Jurkat, Clone E6-1 (cell line): ENCODE results near the gene GHDC. TPM values are rescaled to one million over a fixed set of nuclear protein-coding genes. Genes with fewer than 3 reads are reported as not detected.
A peak's percentile ranks its signal among the peaks of the same experiment; 100 is the strongest.
"Not testable (repeated sequence)": the region's sequence is repeated elsewhere in the genome, so short reads cannot be mapped to it uniquely, and the experiment has no call there.

ENCODE experiments used
- DNase-seq: peaks from one replicate; pipeline ENCODE4 v3.0.0-alpha.2; 2011; ENCODE audit warnings: low read depth, low spot score
- H3K4me3 ChIP-seq: 2 replicates; pipeline ENCODE4 v1.5.1; 2011; ENCODE audit warnings: mild to moderate bottlenecking, low read length, control low read depth, moderate library complexity
- polyA plus RNA-seq: library from polyadenylated mRNA; unstranded; fragments of >200 nt; gene quantifications from one replicate; pipeline ENCODE4 v1.2.1, GENCODE V29; 2012; ENCODE audit warnings: missing spikeins; ENCODE audit not compliant: insufficient read length, insufficient read depth

The GHDC gene
- polyA plus RNA-seq, result 24.8 TPM

DNA sequence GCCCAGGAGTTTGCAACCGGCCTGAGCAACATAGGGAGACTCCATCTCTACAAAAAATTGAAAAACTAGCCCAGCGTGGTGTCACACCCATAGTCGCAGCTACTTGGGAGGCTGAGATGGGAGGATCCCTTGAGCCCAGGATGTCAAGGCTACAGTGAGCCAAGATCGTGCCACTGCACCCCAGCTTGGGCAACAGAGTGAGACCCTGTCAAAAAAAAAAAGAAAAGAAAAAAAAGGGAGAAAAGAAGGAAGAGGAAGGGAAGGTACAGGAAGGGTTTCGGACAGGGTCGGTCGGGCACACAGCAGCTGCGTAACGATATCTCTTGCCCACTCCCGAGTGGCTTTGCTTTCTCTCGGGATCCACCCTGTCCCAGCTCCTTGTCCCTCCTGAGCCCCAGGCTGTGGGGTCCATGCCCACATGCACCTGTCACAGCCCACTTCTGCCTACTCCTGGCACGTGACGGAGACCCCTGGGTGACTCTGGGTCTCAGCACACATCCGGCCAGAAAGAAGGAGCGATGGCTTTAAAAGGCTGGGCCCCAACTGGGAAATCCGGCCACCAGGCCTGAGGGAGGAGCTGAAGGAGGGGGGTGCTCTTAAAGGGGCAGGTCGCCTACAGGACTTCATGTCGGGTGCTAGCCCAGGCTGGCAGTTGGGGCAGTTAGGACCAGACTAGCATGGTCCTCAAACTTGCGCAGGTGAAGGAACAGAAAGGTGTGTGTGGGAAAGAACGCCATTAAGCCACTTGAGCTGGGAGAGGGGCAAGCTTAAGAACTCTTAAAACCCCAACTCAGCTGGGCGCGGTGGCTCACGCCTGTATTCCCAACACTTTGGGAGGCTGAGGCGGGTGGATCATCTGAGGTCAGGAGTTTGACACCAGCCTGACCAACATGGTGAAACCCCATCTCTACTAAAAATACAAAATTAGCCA is at the start of gene GHDC:
Gene GHDC, minus strand, starts transcription at position 526 of the 931 bp plus-strand sequence. CDS start 913 bp downstream, outside the sequence.
- DNase-seq, result peak; percentile 86
- peak within 1 kb of the TSS; percentile 76 for H3K4me3 ChIP-seq

DNA sequence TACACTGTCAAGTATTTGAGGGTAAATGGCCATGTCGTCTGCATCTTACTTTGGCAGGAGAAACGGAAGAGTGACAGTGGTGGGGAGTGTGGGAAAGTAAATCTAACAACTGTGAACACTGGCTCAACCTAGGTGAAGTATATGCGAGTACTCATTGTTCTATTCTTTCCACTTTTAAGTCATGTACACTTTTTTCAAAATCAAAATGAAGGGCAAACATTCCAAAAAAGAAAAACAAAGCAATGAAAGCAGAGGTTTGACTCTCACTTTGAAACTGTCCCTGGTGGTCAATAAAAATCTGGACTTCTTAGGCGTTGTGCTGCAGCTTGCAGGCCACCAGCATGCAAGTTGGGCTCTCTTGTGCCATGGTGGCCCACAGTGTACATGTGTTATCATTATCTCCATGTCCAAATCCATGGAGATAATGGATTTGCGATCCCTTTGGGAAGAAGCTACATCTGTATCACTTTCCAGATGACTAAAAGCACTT is 49.2 kb upstream of the GHDC start:
- H3K4me3 ChIP-seq, result no peak overlapping the region
- DNase-seq, result no peak

GRCh38 chr17:42241871-42242270 is 47.6 kb upstream of the GHDC start:
- no peak for DNase-seq
- no peak overlapping the region for H3K4me3 ChIP-seq

DNA sequence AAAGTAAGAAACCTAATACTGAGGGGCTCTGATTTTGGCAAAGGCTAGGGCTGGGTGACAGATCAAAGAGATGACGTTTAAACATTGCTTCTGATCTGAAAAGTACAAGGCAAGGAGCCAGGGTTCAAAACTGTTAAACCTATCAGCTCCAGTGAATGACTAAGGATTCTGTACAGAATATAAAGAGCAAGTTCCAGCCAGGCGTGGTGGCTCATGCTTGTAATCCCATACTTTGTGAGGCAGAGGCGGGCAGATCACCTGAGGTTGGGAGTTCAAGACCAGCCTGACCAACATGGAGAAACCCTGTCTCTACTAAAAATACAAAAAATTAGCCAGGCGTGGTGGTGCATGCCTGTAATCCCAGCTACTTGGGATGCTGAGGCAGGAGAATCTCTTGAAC is 46.6 kb upstream of the GHDC start:
- H3K4me3 ChIP-seq, DNase-seq: not testable (repeated sequence)

DNA sequence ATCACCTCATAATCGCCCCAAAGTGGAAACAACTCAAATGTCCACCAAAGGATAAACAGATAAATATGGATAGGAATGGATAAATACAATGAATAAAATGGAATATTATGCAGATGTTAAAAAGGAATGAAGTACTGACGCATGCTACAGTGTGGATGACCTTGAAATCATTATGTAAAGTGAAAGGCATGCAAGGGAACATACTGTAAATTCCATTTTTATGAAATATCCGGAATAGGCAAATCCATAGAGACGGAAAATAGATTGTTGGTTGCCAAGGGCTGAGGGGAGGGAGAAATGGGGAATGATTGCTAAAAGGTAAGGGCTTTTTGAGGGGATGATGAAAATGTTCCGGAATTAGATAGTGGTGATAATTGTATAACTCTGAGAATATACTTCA is 45.9 kb upstream of the GHDC start:
- H3K4me3 ChIP-seq, result no peak overlapping the region
- no peak for DNase-seq

GRCh38 chr17:42239576-42239975 is 45.3 kb upstream of the GHDC start:
- not testable (repeated sequence) for DNase-seq, H3K4me3 ChIP-seq

DNA sequence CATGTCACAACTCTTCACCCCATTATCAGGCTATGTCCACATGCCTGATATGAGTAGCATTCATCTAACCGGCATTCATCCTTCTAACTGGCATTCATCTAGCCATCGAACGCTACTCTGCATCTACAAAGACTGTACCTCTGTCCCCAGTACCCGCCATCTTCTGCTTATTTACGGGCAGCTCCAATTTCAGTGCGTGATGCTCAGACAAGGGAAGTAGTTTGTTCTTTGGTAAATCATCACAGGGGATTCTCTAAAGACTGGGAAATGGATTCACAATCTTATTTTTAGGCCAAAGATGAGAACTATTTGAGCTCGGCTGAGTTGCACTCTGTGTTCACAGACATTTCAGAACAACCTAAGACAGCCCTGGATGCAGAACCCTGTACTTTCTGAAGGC is 42.5 kb upstream of the GHDC start:
- no peak overlapping the region for H3K4me3 ChIP-seq
- DNase-seq, result no peak

GRCh38 chr17:42233994-42234393 is 39.7 kb upstream of the GHDC start:
- H3K4me3 ChIP-seq, result no peak overlapping the region
- DNase-seq, result no peak

- no peak overlapping the region for H3K4me3 ChIP-seq
- DNase-seq, result no peak
Measured at GRCh38 chr17:42233156-42233555, 38.9 kb upstream of the GHDC start.

GRCh38 chr17:42230225-42230624 is 35.9 kb upstream of the GHDC start:
- DNase-seq, result no peak
- no peak overlapping the region for H3K4me3 ChIP-seq

GRCh38 chr17:42227849-42228700 is 33.8 kb upstream of the GHDC start:
- H3K4me3 ChIP-seq, result no peak overlapping the region
- no peak for DNase-seq

DNA sequence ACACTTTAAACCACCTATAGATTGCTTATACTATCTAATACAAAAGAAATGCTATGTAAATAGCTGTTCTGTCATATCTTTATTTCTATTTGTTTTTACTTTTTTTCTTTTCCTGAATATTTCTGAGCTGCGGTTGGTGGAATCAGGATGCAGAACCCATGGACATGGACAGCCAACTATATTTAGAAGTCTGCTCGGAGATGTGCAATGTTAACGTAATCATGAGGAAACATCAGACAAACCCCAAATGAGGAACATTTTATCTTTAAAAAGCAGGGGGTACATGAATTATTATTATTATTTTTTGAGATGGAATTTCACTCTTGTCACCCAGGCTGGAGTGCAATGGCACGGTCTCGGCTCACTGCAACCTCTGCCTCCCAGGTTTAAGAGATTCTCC is 31.4 kb upstream of the GHDC start:
- no peak overlapping the region for H3K4me3 ChIP-seq
- no peak for DNase-seq

DNA sequence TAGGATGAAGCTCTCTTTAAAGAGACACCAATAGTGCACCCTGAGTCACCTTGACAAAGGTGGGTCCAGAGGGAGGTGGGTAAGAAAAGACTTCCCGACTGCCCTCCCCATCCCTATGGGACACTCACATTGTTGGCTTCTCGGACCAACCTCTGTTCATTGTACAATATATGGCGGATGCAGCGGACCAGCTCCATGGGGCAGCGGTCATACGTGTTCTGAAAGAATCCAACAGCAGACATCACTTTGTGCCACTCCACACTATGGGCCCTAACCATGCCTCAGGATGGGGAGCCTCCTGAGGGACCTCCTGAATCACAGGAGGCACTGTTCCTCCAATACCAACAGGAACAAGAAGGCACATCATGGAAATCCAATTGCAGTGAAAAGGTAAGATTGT is 30.4 kb upstream of the GHDC start:
- no peak for DNase-seq
- H3K4me3 ChIP-seq, result no peak overlapping the region

DNA sequence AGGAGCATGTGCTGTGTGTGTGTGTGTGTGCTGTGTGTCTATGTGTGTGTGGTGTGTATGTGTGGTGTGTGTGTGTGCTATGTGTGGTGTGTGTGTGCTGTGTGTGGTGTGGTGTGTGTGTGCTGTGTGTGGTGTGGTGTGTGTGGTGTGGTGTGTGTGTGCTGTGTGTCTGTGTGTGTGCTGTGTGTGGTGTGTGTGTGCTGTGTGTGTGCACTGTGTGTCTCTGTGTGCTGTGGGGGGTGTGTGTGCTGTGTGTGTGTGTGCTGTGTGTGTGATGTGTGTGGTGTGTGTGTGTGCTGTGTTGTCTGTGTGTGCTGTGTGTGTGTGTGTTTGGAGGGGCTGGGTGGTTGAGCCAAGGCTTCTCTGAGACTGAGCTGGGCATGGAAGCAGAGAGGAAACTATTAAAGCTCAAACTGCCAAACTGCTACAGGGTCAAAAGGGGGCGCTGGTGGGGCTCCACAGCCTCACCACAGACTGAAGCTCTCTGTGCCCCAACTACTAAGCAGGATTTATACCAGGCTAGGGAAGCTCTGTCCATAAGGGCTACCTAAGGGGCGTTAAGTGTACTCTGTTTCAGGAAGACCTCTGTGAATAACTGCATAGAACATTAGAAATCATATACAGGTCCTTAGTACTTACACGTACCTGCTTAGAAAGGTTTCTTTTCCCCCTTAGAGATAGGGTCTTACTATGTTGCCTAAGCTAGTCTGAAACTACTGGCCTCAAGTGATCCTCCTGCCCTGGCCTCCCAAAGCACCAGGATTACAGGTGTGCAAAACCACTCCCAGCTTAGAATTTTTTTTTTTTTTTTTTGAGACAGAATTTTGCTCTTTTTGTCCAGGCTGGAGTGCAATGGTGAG is 27.8 kb upstream of the GHDC start:
- no peak overlapping the region for H3K4me3 ChIP-seq
- peak; percentile 51 for DNase-seq

- not testable (repeated sequence) for H3K4me3 ChIP-seq, DNase-seq
Measured at GRCh38 chr17:42219280-42219679, 25.0 kb upstream of the GHDC start.

- DNase-seq, result no peak
- no peak overlapping the region for H3K4me3 ChIP-seq
Measured at GRCh38 chr17:42214156-42214555, 19.9 kb upstream of the GHDC start.

GRCh38 chr17:42212382-42212781 is 18.1 kb upstream of the GHDC start:
- H3K4me3 ChIP-seq, result no peak overlapping the region
- no peak for DNase-seq

- not testable (repeated sequence) for DNase-seq
Measured at GRCh38 chr17:42211921-42212341, 17.6 kb upstream of the GHDC start.

DNA sequence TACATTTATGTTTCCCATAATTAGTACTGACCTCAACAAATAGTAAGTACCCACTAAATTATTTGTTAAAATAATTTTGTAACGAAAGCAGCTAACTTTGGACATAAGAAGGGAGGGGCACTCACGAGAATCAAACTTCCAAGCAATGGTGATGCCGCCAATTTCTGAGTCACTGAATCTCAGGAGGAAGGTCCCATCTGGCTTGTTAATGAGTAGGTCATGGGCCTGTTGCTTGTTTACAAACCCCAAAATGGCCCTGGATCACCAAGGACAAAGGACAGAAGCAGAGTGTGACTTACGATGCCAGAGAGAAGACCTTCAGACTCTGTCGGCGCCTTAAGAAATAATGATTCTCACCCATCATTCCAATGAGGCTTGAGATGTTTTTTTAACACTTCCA is 15.8 kb upstream of the GHDC start:
- no peak overlapping the region for H3K4me3 ChIP-seq
- no peak for DNase-seq

More at GRCh38 chr17:42211921-42212341, 17.6 kb upstream of the GHDC start:
- H3K4me3 ChIP-seq, result not testable (repeated sequence)
